ENCODE measurements around the gene CBLL2. TPM values are rescaled to one million over a fixed set of nuclear protein-coding genes. Genes with fewer than 3 reads are reported as not detected.
"Not testable (repeated sequence)": the region's sequence is repeated elsewhere in the genome, so short reads cannot be mapped to it uniquely, and the experiment has no call there.

The CBLL2 gene
- total RNA-seq, 1 experiment from 2014 or later, result not detected

GRCh38 chrX:22276781-22277180 is 4.1 kb downstream of the CBLL2 start:
- H3K4me1 ChIP-seq, result no peaks in the 10 kb centered on the region
- H3K36me3 Mint-ChIP-seq (ENCODE audit: insufficient read depth, unreplicated experiment), result no peaks in the 10 kb centered on the region
- BruUV-seq (replicated peaks), result no TSS peak
- TF ChIP-seq CTCF (IDR thresholded peaks at IDR 0.05; ENCODE audit: insufficient read depth in 1 of 2, low read depth in 1 of 2, low read length in 1 of 2, severe bottlenecking in 1 of 2, unreplicated experiment in 1 of 2), result no peak
- H3K27ac Mint-ChIP-seq (ENCODE audit: unreplicated experiment), result no peak overlapping the region
- H3K27me3 ChIP-seq (replicated peaks; ENCODE audit: control insufficient read depth, insufficient read depth, low read length), result no peaks in the 10 kb centered on the region
- no peak overlapping the region for H3K4me3 Mint-ChIP-seq (ENCODE audit: unreplicated experiment)
- H3K9me3 Mint-ChIP-seq (ENCODE audit: unreplicated experiment), result no peaks in the 10 kb centered on the region
- intact Hi-C loops (cut with micrococcal nuclease; ENCODE audit: unreplicated experiment), result loop anchor here (5.0 kb wide), 1 partner anchor 194 kb away; no protein-coding TSS in a partner anchor
- DNase-seq, result no peak
- H3K27me3 Mint-ChIP-seq (ENCODE audit: insufficient read depth, unreplicated experiment), result peaks cover 9% of the 10 kb centered on the region
- H3K36me3 ChIP-seq (ENCODE audit: control insufficient read depth, insufficient read depth, low read length), result no peaks in the 10 kb centered on the region
- CTCF ChIA-PET, result no interaction called here
- POLR2A ChIA-PET, result no interaction called here
- H3K4me3 ChIP-seq (ENCODE audit: low read depth, low read length), result no peak overlapping the region
- no peaks in the 10 kb centered on the region for H3K9me3 ChIP-seq
- no peaks in the 10 kb centered on the region for H3K4me1 Mint-ChIP-seq (ENCODE audit: low read depth, unreplicated experiment)

- peak in 1 of 2 experiments; percentile 5 for DNase-seq
- intact Hi-C loops (cut with micrococcal nuclease; ENCODE audit: unreplicated experiment), result loop anchor here (1.0 to 5.0 kb wide), 3 partner anchors 142 to 293 kb away; no protein-coding TSS in a partner anchor
- no peaks in the 10 kb centered on the region for H3K36me3 ChIP-seq (ENCODE audit: control insufficient read depth, insufficient read depth, low read length)
- Mint-ChIP-seq H3K36me3 (ENCODE audit: insufficient read depth, unreplicated experiment) (no peaks in the 10 kb centered on the region), H3K4me3 (ENCODE audit: unreplicated experiment) (no peak overlapping the region), H3K4me1 (ENCODE audit: low read depth, unreplicated experiment) (no peaks in the 10 kb centered on the region), H3K27ac (ENCODE audit: unreplicated experiment) (no peak overlapping the region), H3K27me3 (ENCODE audit: insufficient read depth, unreplicated experiment) (peaks cover 9% of the 10 kb centered on the region), H3K9me3 (ENCODE audit: unreplicated experiment) (no peaks in the 10 kb centered on the region)
- peak; percentile 10 to 54 for TF ChIP-seq CTCF (IDR thresholded peaks at IDR 0.05; ENCODE audit: insufficient read depth in 1 of 2, low read depth in 1 of 2, low read length in 1 of 2, severe bottlenecking in 1 of 2, unreplicated experiment in 1 of 2)
- no peaks in the 10 kb centered on the region for H3K4me1 ChIP-seq
- no TSS peak for BruUV-seq (replicated peaks)
- no peaks in the 10 kb centered on the region for H3K9me3 ChIP-seq
- ChIA-PET POLR2A (no interaction called here), CTCF (interaction anchor here (1.0 kb wide), 2 partner anchors 142 to 293 kb away, joined by 4 to 6 read pairs; no protein-coding TSS in a partner anchor)
- no peak overlapping the region for H3K4me3 ChIP-seq (ENCODE audit: low read depth, low read length)
- H3K27me3 ChIP-seq (replicated peaks; ENCODE audit: control insufficient read depth, insufficient read depth, low read length), result no peaks in the 10 kb centered on the region
Measured at GRCh38 chrX:22278375-22278774, 5.7 kb downstream of the CBLL2 start.

GRCh38 chrX:22289209-22289608 is 16.5 kb downstream of the CBLL2 start:
- intact Hi-C loops (cut with micrococcal nuclease; ENCODE audit: unreplicated experiment); BruUV-seq (replicated peaks); CTCF ChIA-PET; H3K4me3 Mint-ChIP-seq (ENCODE audit: unreplicated experiment); H3K4me3 ChIP-seq (ENCODE audit: low read depth, low read length); H3K27me3 ChIP-seq (replicated peaks; ENCODE audit: control insufficient read depth, insufficient read depth, low read length); POLR2A ChIA-PET; H3K4me1 ChIP-seq; H3K9me3 Mint-ChIP-seq (ENCODE audit: unreplicated experiment); H3K36me3 Mint-ChIP-seq (ENCODE audit: insufficient read depth, unreplicated experiment); H3K9me3 ChIP-seq; H3K4me1 Mint-ChIP-seq (ENCODE audit: low read depth, unreplicated experiment); DNase-seq; H3K36me3 ChIP-seq (ENCODE audit: control insufficient read depth, insufficient read depth, low read length); H3K27me3 Mint-ChIP-seq (ENCODE audit: insufficient read depth, unreplicated experiment); H3K27ac Mint-ChIP-seq (ENCODE audit: unreplicated experiment): not testable (repeated sequence)

GRCh38 chrX:22296871-22297270 is 24.2 kb downstream of the CBLL2 start:
- H3K9me3 Mint-ChIP-seq (ENCODE audit: unreplicated experiment), result no peaks in the 10 kb centered on the region
- intact Hi-C loops (cut with micrococcal nuclease; ENCODE audit: unreplicated experiment), result no loop called here
- H3K27me3 ChIP-seq (replicated peaks; ENCODE audit: control insufficient read depth, insufficient read depth, low read length), result no peaks in the 10 kb centered on the region
- H3K36me3 Mint-ChIP-seq (ENCODE audit: insufficient read depth, unreplicated experiment), result peaks cover 4% of the 10 kb centered on the region
- H3K9me3 ChIP-seq, result no peaks in the 10 kb centered on the region
- no peak overlapping the region for H3K27ac Mint-ChIP-seq (ENCODE audit: unreplicated experiment)
- CTCF ChIA-PET, result no interaction called here
- H3K4me1 Mint-ChIP-seq (ENCODE audit: low read depth, unreplicated experiment), result no peaks in the 10 kb centered on the region
- no peak overlapping the region for H3K4me3 Mint-ChIP-seq (ENCODE audit: unreplicated experiment)
- H3K4me1 ChIP-seq, result no peaks in the 10 kb centered on the region
- BruUV-seq (replicated peaks), result no TSS peak
- H3K27me3 Mint-ChIP-seq (ENCODE audit: insufficient read depth, unreplicated experiment), result peaks cover 3% of the 10 kb centered on the region
- H3K4me3 ChIP-seq (ENCODE audit: low read depth, low read length), result no peak overlapping the region
- no peak for DNase-seq
- POLR2A ChIA-PET, result no interaction called here
- H3K36me3 ChIP-seq (ENCODE audit: control insufficient read depth, insufficient read depth, low read length), result no peaks in the 10 kb centered on the region
- no peak for TF ChIP-seq CTCF (IDR thresholded peaks at IDR 0.05; ENCODE audit: insufficient read depth in 1 of 2, low read depth in 1 of 2, low read length in 1 of 2, severe bottlenecking in 1 of 2, unreplicated experiment in 1 of 2)

Measured in Caco-2 (cell line).